Measurements from ENCODE around the gene ACVR1. TPM values are rescaled to one million over a fixed set of nuclear protein-coding genes. Genes with fewer than 3 reads are reported as not detected.

Gene ACVR1
- polyA plus RNA-seq, 1 of the 3 experiments (the other 2 are of a cell fraction), result 22.4 TPM

DNA sequence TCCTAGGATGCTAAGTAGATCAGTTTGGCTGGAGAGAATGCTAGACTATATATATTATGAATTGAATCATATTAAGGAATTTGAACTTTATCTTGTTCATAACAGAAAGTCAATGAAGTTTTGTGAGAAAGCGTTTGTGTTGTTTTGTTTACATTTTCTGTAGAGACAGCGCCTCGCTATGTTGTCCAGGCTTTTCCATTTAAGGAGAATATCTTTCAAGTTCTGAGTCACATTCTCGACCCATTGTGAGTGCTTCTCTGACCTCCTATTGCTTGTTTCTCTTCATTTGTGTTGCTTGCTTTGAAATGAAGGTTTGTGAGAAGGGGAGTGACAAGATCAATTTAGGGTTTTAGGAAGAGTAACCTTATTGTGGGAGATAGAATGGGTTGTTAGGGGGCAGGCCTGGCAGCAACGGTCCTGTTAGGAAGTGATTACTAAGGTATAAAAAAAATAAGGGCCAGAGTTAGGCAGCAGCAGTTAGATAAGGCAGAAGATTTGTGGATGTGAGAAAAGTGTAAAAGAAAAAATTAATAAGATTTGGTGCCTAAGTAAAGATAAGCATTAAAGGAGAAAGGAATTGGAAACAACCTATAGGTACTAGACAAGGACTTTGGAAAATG, 47.6 kb upstream of the ACVR1 start:
- no peaks in the 10 kb centered on the region for H4K20me1 ChIP-seq (ENCODE audit: insufficient read depth)
- no peaks in the 10 kb centered on the region for H3K79me2 ChIP-seq (ENCODE audit: insufficient read depth)
- no peaks in the 10 kb centered on the region for H3K27me3 ChIP-seq (ENCODE audit: insufficient read depth)
- H3K36me3 ChIP-seq (replicated peaks in 1 of 2; ENCODE audit: control insufficient read depth in 1 of 2, insufficient read depth in 2 of 2, low read length in 1 of 2), result no peaks in the 10 kb centered on the region
- whole genome bisulfite sequencing (ENCODE audit: low lambda C conversion rate), result 59% methylated on average over 5 of the region's 5 CpGs
- no peaks in the 10 kb centered on the region for H3K9me3 ChIP-seq
- no peak overlapping the region for H3K9ac ChIP-seq
- CTCF ChIA-PET, result no interaction called here
- H3K27ac ChIP-seq (ENCODE audit: low read depth in 2 of 2, low read length in 1 of 2), result no peak overlapping the region
- H3K4me3 ChIP-seq (ENCODE audit: low read depth in 2 of 2, low read length in 1 of 2), result no peak overlapping the region
- TF ChIP-seq RXRA (IDR thresholded peaks at IDR 0.05; ENCODE audit: borderline replicate concordance, low read depth), result no peak
- no peak overlapping the region for H2AFZ ChIP-seq (ENCODE audit: low read depth)
- H3K4me2 ChIP-seq, result no peak overlapping the region
- DNase-seq, result no peak
- POLR2A ChIA-PET, result no interaction called here
- no peaks in the 10 kb centered on the region for H3K9me2 ChIP-seq
- H3F3A ChIP-seq (replicated peaks; ENCODE audit: insufficient read depth), result no peaks in the 10 kb centered on the region
- H3K4me1 ChIP-seq (ENCODE audit: control insufficient read depth in 1 of 2, insufficient read depth in 2 of 2, low read depth in 1 of 2, low read length in 1 of 2), result no peaks in the 10 kb centered on the region

DNA sequence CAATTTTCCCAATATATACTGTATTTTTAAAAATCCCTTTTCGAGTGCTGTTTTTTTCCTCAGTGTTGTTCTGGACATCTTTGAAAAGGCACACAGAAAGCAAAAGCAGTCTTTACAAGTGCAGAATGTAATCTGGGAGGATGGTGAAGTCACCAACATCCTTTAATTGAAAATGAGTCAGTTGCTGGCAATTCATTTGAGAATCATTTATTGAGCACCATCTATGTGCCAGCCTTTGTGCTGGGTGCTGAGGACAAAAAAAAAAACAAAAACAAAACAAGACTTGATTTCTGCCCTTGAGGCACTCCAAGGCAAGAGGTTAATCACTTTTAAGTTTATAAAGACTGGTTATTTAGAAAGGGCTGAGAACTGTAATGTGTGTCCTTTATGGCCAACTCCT, 46.7 kb upstream of the ACVR1 start:
- Histone ChIP-seq H4K20me1 (ENCODE audit: insufficient read depth) (no peaks in the 10 kb centered on the region), H3K4me3 (ENCODE audit: low read depth in 2 of 2, low read length in 1 of 2) (no peak overlapping the region), H2AFZ (ENCODE audit: low read depth) (no peak overlapping the region), H3K36me3 (replicated peaks in 1 of 2; ENCODE audit: control insufficient read depth in 1 of 2, insufficient read depth in 2 of 2, low read length in 1 of 2) (no peaks in the 10 kb centered on the region), H3K9ac (no peak overlapping the region), H3K4me2 (no peak overlapping the region), H3F3A (replicated peaks; ENCODE audit: insufficient read depth) (no peaks in the 10 kb centered on the region), H3K27ac (ENCODE audit: low read depth in 2 of 2, low read length in 1 of 2) (no peak overlapping the region), H3K79me2 (ENCODE audit: insufficient read depth) (no peaks in the 10 kb centered on the region), H3K27me3 (ENCODE audit: insufficient read depth) (no peaks in the 10 kb centered on the region), H3K9me3 (no peaks in the 10 kb centered on the region), H3K4me1 (ENCODE audit: control insufficient read depth in 1 of 2, insufficient read depth in 2 of 2, low read depth in 1 of 2, low read length in 1 of 2) (no peaks in the 10 kb centered on the region), H3K9me2 (no peaks in the 10 kb centered on the region)
- no peak for DNase-seq
- TF ChIP-seq, protein P1, sequence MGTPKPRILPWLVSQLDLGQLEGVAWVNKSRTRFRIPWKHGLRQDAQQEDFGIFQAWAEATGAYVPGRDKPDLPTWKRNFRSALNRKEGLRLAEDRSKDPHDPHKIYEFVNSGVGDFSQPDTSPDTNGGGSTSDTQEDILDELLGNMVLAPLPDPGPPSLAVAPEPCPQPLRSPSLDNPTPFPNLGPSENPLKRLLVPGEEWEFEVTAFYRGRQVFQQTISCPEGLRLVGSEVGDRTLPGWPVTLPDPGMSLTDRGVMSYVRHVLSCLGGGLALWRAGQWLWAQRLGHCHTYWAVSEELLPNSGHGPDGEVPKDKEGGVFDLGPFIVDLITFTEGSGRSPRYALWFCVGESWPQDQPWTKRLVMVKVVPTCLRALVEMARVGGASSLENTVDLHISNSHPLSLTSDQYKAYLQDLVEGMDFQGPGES (IDR thresholded peaks at IDR 0.05; ENCODE audit: low read depth, low read length), result no peak
- TF ChIP-seq, protein P2, sequence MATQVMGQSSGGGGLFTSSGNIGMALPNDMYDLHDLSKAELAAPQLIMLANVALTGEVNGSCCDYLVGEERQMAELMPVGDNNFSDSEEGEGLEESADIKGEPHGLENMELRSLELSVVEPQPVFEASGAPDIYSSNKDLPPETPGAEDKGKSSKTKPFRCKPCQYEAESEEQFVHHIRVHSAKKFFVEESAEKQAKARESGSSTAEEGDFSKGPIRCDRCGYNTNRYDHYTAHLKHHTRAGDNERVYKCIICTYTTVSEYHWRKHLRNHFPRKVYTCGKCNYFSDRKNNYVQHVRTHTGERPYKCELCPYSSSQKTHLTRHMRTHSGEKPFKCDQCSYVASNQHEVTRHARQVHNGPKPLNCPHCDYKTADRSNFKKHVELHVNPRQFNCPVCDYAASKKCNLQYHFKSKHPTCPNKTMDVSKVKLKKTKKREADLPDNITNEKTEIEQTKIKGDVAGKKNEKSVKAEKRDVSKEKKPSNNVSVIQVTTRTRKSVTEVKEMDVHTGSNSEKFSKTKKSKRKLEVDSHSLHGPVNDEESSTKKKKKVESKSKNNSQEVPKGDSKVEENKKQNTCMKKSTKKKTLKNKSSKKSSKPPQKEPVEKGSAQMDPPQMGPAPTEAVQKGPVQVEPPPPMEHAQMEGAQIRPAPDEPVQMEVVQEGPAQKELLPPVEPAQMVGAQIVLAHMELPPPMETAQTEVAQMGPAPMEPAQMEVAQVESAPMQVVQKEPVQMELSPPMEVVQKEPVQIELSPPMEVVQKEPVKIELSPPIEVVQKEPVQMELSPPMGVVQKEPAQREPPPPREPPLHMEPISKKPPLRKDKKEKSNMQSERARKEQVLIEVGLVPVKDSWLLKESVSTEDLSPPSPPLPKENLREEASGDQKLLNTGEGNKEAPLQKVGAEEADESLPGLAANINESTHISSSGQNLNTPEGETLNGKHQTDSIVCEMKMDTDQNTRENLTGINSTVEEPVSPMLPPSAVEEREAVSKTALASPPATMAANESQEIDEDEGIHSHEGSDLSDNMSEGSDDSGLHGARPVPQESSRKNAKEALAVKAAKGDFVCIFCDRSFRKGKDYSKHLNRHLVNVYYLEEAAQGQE (IDR thresholded peaks at IDR 0.05; ENCODE audit: low read depth, low read length), result no peak
- TF ChIP-seq FOSL2 (IDR thresholded peaks at IDR 0.05; ENCODE audit: borderline replicate concordance, low read depth), result no peak
- TF ChIP-seq FOXJ3 (CRISPR knock-in tag; IDR thresholded peaks at IDR 0.05), result no peak
- TF ChIP-seq NRF1 (IDR thresholded peaks at IDR 0.05; ENCODE audit: low read depth, low read length), result no peak
- TF ChIP-seq, protein P3, sequence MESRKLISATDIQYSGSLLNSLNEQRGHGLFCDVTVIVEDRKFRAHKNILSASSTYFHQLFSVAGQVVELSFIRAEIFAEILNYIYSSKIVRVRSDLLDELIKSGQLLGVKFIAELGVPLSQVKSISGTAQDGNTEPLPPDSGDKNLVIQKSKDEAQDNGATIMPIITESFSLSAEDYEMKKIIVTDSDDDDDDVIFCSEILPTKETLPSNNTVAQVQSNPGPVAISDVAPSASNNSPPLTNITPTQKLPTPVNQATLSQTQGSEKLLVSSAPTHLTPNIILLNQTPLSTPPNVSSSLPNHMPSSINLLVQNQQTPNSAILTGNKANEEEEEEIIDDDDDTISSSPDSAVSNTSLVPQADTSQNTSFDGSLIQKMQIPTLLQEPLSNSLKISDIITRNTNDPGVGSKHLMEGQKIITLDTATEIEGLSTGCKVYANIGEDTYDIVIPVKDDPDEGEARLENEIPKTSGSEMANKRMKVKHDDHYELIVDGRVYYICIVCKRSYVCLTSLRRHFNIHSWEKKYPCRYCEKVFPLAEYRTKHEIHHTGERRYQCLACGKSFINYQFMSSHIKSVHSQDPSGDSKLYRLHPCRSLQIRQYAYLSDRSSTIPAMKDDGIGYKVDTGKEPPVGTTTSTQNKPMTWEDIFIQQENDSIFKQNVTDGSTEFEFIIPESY (IDR thresholded peaks at IDR 0.05; ENCODE audit: borderline replicate concordance, low read depth), result no peak
- TF ChIP-seq RFX5 (IDR thresholded peaks at IDR 0.05; ENCODE audit: low read length), result no peak
- TF ChIP-seq EP300 (IDR thresholded peaks at IDR 0.05; ENCODE audit: borderline replicate concordance in 1 of 2, low read depth in 1 of 2, low read length in 1 of 2), result no peak
- no peak for TF ChIP-seq CHD2 (IDR thresholded peaks at IDR 0.05; ENCODE audit: low read length, partially characterized antibody)
- TF ChIP-seq FOXM1 (IDR thresholded peaks at IDR 0.05; ENCODE audit: low read depth), result no peak
- WGBS (ENCODE audit: low lambda C conversion rate), result 70% methylated on average over 1 of the region's 1 CpG
- ChIA-PET CTCF (no interaction called here), POLR2A (no interaction called here)

Data from SK-N-SH (cell line).